HG02623 (cell line): ENCODE measurements around the gene TTC39B.
A peak's percentile ranks its signal among the peaks of the same experiment; 100 is the strongest.

Experiments
- ATAC-seq: cut with Tn5 transposase; IDR thresholded peaks from one replicate; pipeline ENCODE4 v1.9.1; 2021; ENCODE audit warnings: moderate library complexity; ENCODE audit not compliant: unreplicated experiment

TTC39B gene

DNA sequence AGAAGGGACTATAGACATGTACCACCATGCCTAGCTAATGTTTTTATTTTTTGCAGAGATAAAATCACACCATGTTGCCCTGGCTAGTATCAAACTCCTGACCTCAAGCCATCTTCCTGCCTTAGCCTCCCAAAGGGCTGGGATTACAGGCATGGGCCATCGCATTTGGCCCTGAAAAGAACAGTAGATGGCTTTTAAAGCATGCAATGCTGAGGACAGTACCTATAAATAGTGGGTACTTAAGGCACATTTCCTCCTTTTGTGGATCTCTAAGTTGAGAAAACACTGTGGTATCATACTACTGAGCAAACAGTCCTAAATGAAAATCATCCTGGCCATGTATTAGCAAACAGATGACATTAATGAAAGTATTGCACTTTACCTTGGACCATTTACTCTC, 119.4 kb downstream of the TTC39B start:
- ATAC-seq, result no peak

DNA sequence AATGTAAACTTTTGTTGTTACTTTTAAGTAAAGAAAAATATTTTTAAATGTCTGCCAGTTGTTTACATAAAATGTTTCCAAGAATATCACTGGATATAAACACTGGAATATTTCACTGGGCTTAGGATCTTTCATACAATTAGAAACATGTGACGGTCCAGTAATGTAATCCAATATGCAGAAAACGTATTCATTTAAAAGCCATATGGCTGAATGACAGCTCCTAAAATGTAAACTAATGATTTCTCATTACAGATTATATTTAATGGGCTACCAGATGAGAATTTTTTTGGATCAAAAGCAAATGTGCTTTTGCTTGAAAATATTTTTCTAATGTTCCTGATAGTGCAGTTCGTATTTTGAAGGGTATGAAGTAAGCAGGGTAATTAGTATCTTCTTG, 124.3 kb downstream of the TTC39B start:
- ATAC-seq, result no peak

DNA sequence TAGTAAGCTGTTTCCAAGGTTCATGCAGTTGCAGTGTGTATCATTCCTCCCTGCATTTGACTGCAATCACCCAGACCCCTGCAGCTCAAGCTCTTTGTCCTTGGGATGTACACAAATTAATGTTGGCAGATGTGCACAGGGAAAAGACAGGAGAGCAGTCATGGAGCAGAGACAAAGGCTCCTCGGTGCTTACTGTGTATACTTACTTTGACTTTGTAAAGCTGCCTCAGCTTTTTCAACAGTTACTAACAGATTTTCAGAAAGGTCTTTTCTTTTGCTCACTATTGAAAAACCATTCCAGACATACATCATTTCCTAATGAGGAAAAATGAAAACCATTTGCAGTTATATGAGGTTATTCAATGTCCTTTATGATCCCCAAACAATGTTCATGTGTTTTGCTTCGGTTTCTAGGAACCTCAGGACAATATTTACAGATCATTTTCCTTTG, 124.9 kb downstream of the TTC39B start:
- ATAC-seq, result no peak

DNA sequence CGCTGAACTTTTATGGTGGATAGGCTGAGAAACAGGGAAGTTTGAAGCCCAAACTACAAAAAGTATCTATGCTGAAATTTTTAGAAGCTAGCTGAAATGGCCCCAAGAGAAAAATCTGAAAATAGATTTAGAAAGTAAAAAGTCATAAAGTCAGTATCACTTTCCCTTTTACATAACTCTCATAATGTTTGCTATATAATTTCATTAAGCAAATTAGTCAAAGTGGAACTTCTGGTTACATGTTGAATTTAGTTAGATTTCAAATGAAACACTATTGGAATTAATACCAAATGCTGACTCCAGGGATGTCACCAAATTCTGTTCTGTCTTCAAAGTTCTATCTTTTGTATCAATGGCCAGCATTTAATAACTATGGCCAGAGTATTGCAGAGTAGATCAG, 126.9 kb downstream of the TTC39B start:
- ATAC-seq, result peak; percentile 56

DNA sequence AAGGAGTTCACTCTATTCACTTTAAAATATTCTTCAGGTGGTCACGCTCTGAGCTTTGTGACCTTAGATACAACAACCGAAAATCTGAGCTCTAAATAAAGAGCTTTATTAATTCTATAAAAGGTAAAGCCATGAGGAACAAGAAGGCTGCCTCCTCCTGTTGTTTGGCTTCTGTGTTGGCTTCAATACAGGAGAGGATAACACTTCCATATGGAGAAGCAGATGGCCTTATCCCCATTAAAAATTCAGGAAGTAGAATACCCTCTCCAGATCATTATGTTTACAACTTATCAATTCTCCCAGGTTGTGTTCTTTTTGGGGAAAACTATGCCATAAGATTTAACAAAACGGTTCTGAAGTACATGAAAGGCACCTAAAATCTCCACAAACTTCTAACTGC, 128.4 kb downstream of the TTC39B start:
- no peak for ATAC-seq

DNA sequence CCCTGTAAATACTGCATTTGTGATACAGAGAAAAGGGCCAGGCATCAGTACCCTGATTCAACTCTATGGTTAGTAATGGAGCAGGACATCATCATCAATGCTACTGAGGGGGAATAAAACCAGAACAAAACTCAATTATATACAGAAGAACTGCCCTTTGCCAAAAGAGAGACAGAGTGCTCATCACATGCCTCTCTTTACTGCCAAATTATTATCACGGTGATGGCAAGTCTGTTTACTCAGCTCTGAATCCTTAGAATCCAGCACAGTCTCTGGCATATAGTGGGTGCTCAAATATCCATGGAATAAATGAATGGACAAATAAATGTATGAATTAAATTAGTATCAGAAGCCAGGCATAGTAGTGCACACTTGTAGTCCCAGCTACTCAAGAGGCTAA, 130.2 kb downstream of the TTC39B start:
- no peak for ATAC-seq

DNA sequence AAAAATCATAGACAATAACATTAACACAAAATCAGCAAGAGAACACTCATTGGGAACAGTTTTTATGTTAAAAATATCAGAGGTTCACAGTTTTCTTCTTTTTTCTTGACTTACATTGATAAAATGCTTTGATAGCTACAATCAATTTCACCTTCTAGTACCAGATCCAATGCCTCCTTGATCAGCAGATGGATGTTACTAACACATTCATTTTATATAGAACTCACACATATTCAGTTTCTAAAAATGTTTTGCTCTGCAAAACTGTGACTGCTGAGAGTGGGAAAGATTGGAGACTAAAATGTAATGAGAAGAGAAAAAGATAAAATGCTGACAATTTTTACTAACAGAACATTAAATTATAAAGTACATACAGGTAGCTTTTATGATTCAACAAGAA, 143.1 kb downstream of the TTC39B start:
- no peak for ATAC-seq

DNA sequence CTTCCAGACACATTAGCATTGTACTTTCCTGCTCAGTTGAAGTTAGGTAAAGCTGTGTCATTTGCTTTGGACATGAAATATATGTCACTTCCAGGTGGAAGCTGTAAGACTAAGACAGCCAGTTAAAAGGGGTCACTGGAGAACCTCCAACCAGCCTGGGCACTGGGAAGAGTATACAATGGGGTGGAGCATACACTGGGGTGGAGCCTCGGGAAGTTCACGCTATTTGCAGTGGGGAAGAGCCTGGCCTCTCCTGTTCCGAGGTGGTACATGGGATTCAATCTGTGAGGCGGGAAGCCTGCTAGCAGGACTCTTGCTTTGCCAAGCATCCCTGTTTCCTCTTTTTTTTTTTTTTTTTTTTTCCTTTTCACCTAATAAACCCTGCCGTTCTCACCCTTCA, 145.3 kb downstream of the TTC39B start:
- ATAC-seq, result no peak

DNA sequence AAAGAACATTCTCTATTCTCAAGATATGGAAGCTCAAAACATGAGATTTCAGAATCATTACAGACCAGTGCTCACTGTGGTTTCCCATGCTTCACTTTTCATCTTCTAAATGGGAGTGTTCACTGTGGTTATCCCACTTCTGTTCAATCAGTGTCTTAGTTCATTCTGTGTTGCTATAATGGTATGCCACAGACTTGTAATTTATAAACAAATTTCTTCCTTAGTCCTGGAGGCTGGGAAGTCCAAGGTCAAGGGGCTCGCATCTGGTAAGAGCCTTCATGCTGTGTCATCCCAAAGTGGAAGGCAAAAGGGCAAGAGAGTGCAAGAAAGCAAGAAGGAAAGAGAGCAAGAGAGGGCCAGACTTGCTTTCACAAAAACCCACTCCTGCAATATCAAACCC, 146.3 kb downstream of the TTC39B start:
- no peak for ATAC-seq

DNA sequence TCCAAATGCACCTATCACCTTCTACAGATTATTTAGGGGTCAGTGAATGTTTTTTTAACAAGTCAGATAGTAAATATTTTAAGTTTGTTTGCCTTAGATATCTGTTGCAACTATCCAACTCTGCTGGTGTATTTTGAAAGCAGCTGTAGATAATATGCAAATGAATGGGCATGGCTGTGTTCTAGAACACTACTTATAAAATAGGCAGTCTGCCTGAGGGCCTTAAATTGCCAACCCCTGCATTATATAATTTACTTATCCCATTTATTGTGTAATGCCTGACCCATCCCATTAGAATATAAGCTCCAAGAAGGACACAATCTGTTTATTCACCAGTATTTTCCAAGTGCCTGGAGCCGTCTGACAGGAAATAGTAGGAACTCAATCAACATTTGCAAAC, 149.0 kb downstream of the TTC39B start:
- ATAC-seq, result no peak

DNA sequence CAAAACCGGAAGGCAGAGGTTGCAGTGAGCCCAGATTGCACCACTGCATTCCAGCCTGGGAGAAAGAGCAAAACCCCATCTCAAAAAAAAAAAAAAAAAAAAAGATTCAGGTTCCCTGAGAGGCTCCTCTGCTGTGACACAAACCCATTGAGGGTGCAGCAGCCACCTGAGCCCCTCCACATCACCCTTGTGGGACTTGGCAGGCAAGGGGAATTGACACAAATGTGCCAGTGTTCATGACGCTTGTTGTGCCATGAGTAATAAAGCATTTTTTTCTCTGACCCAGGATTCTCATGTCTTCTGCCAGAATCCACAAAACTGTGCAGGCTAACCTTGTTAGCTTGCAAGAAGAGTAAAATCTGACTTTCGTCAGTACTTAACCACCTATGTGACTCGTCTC, 149.6 kb downstream of the TTC39B start:
- ATAC-seq, result no peak

DNA sequence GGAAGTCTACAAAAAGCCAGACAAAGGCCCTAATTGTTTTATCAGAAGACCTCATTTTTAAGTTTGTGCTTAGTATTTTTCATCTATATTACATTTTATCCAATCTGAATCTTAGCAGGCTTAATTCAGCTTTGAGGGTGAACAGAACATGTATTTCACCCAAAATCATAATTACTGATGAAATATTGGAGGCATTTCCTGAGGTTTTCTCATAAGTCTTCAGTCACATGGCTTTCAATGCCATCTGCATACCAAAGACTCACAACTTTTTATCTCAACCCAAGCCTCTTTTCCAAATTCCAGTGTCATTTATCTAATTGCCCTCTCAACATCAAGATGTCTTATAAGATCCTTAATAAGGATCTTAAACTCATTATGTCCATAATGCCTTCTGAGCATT, 150.8 kb downstream of the TTC39B start:
- ATAC-seq, result no peak

DNA sequence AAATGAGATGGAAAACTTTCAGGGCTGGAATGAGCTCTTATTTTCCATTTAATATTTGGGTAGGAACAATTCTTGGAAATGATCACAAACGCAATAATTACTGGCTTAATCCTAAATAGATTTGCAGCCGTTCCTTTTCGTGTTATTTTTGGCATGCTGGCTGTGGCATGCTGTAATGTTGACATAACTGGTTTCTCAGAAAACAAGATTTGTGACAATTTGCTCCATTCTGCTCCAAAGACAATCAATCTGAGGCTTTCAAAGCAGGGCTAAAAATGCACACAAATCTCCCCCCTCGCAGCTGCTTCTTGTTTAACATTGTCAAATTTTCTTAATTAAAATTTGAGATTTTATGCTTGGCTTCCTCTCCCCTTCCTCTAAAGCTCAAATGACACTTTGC, 151.2 kb downstream of the TTC39B start:
- ATAC-seq, result no peak

DNA sequence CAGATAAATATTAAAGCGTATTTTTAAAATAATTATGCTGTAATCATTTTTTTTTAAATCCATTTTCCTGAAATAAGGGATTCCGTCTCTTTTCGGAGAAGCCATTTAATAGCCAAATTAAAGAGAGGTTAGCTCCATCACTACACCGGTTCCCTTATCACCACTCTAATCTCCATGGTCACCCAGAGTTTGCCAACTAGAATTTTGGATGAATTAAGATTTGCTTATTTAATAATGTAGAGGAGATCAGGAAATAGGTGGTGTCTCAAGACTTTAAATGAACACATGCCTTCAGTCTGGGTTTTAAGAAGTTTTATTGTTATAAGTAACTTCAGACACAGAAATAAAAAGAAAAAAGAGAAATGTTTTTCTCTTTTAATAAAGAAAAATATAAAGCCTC, 151.7 kb downstream of the TTC39B start:
- no peak for ATAC-seq

DNA sequence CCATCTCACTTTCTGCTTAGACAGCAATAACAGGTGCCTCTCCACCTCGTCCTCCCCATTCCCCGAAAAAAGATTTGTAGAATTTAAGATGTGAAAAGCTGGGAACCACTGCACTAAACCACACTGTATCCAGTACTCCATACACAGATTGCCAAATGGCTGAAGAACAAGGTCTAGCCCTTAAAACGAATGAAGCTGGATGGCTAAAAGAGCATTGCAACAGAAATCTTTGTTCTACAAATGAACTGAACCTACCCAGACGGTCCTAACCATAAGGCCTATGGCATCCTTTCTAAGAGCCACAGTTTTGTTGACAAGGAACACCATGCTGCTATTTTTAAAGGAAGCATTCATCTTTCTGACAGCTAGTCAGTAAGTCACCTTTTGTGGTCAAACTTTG, 152.3 kb downstream of the TTC39B start:
- no peak for ATAC-seq

DNA sequence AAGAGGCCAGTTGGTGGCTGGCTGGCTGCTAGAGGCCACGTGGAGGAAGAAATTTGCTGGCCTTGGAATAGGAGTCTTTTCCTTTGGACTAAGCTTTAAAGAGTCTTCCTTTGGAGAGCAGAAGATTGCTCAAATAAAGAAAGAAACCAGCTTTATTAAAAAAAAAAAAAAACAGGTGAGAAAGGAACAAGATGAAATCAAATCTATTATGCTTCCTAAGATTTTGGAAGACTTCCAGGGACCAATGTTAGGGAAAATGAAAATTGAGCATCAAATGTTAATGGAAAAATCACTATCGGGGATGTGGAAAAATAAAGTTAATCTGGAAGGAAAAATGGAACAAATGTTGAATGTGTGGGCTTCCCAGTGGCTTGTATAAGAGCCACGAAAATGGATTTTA, 153.1 kb downstream of the TTC39B start:
- ATAC-seq, result no peak

DNA sequence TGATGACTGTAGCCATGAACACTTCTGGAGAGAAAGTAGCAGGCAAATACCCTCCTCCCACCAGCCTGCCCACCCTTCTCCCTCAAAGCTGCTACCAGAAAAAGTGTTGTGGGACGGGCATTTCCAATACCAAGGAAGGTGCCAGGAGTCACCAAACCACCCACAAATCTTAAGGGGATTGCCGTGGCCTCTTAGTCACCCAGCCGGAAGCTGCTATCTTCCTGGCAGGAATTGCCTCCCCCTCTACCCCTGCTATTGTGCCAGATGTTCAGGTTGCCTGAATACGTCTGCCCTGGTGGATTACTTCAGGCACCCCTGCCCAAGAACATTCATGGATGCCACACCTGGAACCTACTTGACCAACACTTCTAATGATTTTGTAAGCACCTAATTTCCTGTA, 156.1 kb downstream of the TTC39B start:
- no peak for ATAC-seq

DNA sequence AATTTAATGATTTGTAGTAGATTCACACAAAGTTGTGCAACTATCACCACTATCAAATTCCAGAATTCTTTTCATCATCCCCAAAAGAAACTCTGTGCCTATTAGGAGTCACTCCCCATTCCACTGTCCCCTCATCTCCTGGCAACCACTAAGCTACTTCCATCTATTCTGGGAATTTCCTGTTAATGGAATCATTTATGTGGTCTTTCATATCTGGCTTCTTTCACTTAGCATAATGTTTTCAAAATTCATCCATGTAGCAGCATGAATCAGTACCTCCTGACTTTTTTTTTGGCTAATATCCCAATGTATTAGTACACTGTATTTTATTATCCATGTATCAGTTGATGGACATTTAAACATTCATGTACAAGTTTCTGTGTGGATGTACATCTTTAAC, 157.6 kb downstream of the TTC39B start:
- no peak for ATAC-seq

DNA sequence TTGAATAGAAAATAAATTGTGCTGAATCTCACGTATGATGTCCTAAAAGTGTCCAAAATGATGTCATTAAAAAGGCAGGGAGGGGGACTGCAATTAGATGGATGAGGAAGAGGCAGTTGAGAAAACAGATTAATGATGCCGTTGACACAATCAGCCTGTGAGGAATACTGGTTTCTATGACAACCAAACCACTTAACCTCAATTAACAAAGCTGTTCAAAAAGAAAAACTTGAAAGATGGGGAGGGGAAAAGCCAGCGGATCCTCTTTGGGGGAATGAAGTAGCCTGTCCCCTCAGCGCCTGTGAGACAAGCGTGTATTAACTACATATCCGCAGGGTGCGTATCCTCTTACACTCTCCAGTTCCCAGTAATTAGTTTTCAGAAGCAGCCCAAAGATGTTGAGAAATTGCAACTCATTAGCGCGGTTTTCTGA, 160.7 kb downstream of the TTC39B start:
- no peak for ATAC-seq

DNA sequence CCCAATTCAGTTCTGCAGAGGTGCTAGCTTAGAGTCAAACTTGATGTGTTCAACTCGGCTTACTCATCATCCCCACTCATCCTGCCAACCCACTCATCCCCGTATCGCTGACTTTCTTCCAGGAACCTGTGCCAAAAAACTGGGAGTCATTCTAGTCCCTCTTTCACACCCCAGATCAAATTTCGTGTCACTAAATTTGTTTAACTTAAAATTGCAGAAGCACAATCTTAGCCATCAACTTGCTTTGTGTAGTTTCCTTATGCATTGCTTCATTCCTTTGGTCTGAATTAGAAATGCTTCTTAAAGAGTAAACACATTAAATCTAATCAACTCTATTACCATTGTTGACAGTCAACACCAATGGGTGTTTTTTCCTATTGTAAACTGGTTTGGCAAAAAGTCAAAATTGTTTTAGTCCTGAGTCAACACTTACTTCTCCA, 162.4 kb downstream of the TTC39B start:
- no peak for ATAC-seq

DNA sequence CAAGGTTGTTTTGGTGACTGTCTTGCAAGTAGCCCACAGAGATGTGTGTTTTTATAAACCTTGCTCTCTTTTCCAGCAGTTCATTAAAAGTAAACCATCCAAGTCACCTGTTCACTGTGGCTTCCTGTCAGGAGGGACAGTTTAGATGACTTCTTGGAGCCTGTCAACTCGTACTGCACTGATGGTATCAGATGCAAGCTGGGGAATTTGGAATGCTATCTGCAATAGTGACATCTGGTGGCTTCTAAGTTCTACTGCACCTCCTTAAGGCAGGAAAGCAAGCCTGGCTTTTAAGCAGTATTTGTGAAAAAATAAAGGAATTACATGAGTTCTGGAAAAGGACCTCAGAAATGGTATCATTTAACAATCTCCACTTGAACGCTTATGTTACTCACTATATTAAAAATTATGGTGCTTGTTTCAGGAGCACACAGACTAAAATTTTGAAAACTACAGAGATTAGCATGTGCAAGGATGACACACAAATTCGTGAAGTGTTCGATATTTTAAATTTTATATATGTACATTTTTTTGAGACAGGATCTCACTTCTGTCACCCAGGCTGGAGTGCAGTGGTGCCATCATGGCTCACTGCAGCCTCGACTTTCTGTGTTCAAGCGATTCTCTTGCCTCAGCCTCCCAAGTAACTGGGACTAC, 164.0 kb downstream of the TTC39B start:
- ATAC-seq, result peak; percentile 95

DNA sequence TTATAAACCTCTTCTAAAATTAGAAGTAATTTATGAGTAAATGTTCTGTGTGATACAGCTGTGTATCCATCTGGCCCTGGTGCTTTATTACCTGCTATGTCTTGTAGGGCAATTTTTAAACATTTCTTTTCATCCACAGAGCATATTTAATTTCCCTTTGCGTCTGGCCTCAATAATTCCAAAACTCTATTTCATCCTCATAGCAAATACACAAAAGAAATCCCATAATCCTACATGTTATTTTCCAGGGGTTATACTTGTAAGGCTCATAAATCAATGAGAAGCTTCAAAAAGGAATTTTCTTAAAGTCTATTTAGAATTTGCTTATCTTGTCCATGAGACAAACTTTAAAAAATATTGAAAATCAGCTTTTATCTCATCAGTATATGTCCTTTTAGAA, 167.0 kb downstream of the TTC39B start:
- ATAC-seq, result no peak

DNA sequence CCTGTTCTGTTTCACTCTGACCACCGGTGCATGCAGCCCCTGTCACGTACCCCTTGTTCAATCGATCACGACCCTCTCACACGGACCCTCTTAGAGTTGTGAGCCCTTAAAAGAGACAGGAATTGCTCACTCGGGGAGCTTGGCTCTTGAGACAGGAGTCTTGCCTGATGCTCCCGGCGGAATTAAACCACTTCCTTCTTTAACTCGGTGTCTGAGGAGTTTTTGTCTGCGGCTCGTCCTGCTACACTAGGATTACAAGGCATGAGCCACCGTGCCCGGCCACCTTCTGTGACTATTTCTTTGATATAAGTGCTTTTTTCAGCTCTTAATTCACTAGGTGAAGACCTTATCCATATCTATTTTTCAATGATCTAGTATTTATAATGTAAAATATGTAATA, 167.5 kb downstream of the TTC39B start:
- no peak for ATAC-seq

DNA sequence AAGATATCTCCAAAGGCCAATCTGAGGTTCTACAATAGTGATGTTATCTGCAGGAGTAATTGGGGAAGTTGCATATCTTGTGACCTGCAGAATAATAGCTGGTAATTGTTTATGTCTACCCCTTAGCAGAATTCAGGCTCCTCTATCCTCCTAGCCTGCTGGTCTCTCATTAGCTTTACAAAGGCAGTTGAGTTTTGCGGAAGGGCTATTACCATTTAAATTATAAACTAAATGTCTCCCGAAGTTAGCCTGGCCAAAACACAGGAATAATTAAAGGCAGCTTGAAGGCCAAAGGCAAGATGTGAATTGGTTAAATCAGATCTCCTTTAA, 168.7 kb downstream of the TTC39B start:
- no peak for ATAC-seq
